GOT3 (cell line): ENCODE results near the gene CD22.

ENCODE experiments used
- DNase-seq: peaks from one replicate; lab custom pipeline; 2025; ENCODE audit warnings: mixed read lengths; lab: John Stamatoyannopoulos, UW

Gene CD22

DNA sequence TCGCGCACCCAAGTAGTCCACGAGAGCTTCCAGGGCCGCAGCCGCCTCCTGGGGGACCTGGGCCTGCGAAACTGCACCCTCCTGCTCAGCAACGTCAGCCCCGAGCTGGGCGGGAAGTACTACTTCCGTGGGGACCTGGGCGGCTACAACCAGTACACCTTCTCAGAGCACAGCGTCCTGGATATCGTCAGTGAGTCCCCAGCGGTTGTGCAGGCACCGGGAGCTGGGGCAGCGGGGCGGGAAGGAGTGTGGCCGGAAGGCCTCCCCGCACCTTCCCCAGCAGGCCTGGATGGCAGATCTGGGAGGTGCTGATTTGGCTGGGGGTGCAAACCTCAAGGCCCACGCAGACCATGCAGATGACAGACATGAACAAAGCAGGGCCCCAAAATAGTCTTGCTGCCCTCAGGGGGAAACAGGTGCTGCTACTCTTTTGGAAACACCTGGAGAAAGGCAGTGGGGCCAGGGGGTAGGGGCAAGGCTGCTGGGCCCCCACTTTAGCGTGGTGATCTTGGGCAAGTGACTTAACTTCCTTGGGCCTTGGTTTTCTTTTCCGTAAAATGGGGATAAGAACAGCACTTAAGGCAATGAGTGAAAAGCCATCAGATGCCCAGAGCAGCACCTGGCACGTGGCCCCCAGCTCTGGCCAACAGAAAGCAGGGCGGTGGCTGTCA, 33.1 kb upstream of the CD22 start:
- DNase-seq, result no peak

DNA sequence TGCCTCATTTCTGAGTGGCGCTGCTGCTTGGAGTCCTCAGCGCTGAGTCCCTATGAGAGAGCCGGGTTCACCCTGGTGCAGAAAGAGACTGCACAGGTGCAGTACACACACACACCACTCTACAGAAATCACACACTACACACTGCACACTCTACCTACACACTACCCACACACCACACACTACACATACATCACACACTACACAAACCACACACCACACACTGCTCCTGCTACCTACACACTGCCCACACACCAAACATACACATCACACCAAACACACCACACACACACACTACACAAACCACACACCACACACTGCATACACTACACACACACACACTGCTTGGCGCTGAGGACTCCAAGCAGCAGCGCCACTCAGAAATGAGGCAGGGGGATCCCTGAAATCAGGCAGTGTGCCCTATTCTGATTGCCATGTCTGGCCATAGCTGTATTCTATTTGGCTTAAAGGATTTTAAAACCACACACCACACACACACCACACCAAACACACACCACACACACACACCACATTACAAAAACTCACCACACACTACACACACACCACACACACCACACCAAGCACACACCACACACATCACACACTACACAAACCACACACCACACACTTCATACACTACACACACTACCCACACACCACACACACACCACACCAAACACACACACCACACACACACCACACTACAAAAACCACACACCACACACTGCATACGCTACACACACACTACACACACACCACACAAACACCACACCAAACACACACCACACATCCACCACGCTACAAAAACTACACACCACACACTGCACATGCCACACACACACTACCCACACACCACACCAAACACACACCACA, 32.1 kb upstream of the CD22 start:
- DNase-seq, result no peak

DNA sequence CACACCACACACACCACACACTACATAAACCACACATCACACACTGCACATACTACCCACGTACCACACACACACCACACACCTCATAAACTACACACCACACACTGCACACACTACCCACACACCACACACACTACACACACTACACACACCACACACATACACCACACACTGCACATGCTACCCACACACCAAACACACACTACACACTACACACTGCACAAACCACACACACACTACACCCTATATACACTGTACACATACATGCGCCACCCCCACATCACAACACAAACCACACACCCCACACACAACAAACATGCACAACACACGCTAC, 31.5 kb upstream of the CD22 start:
- DNase-seq, result no peak

DNA sequence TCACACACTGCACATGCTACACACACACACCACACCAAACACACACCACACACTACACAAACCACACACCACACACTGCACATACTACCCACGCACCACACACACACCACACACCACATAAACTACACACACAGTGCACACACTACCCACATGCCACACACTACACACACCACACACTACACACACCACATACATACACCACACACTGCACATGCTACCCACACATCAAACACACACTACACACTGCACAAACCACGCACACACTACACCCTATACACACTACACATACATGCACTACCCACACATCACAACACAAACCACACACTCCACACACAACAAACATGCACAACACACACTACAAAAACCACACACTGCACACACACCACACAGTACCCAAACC, 31.1 kb upstream of the CD22 start:
- DNase-seq, result no peak

DNA sequence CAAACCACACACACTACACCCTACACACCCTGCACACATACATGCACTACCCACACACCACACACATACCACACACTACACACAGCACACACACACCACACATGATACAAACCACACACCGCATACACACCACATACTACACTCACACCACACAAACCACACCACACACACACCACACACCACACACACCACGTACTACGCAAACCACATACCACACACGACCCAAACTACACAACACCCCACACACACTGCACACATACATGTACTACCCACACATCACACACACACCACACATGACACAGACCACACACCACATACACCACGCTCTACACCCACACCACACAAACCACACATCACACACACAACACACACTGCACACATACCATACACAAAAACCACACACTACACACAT, 30.4 kb upstream of the CD22 start:
- DNase-seq, result no peak

DNA sequence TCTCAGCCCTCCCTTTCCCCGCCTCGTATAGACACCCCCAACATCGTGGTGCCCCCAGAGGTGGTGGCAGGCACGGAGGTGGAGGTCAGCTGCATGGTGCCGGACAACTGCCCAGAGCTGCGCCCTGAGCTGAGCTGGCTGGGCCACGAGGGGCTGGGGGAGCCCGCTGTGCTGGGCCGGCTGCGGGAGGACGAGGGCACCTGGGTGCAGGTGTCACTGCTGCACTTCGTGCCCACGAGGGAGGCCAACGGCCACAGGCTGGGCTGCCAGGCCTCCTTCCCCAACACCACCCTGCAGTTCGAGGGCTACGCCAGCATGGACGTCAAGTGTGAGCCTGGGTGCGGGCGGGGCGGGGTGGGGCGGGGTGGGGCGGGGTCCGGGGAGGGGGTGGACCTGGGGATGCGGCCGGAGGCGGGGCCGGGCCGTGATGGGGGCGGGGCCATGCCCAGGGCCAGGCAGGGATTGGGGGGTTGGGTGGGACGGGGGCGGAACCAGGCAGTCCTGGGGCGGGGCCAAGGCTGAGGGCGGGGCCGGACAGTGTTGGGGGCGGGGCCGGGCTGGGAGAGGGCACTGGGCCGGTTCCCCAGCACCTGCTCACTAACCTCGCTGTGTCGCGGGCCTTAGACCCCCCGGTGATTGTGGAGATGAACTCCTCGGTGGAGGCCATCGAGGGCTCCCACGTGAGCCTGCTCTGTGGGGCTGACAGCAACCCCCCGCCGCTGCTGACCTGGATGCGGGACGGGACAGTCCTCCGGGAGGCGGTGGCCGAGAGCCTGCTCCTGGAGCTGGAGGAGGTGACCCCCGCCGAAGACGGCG, 29.3 kb upstream of the CD22 start:
- DNase-seq, result no peak

DNA sequence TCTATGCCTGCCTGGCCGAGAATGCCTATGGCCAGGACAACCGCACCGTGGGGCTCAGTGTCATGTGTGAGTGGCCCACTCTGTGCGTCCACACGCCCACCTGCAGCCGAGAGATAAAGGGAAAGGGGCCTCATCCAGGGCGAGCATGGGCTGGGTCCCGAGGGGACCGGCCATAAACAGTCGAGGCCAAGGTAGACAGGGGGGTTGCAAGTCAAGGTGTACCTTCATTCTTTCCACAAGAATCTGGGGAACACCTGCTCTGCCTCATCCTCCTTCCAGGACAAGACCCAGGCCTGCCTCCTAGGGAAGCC, 28.7 kb upstream of the CD22 start:
- DNase-seq, result no peak

DNA sequence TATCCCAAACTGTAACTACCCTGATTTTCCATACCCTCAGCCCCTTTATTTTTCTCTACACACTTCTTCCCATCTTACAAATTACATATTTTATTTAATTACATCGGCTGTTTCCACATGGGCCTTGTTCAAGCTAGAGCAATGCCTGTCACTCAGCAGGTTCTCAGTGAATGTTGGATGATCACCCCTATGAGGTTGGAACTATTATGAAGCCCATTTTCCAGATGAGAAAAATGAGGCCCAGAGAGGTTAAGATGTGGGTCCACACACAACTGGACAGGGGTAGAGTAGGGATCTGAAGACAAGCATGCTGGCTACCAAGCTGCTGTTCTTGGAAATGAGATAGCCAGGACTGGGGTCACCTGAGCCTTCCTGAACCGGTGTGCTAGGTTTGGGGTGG, 27.0 kb upstream of the CD22 start:
- no peak for DNase-seq

DNA sequence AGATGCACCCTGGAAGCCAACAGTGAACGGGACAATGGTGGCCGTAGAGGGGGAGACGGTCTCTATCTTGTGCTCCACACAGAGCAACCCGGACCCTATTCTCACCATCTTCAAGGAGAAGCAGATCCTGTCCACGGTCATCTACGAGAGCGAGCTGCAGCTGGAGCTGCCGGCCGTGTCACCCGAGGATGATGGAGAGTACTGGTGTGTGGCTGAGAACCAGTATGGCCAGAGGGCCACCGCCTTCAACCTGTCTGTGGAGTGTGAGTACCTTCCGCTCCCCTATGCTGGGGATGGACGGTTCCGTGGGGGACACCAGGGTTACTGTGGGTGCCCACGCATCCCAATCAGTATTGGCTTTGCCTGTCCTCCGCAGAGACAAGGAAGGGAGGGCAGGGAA, 26.5 kb upstream of the CD22 start:
- DNase-seq, result no peak

DNA sequence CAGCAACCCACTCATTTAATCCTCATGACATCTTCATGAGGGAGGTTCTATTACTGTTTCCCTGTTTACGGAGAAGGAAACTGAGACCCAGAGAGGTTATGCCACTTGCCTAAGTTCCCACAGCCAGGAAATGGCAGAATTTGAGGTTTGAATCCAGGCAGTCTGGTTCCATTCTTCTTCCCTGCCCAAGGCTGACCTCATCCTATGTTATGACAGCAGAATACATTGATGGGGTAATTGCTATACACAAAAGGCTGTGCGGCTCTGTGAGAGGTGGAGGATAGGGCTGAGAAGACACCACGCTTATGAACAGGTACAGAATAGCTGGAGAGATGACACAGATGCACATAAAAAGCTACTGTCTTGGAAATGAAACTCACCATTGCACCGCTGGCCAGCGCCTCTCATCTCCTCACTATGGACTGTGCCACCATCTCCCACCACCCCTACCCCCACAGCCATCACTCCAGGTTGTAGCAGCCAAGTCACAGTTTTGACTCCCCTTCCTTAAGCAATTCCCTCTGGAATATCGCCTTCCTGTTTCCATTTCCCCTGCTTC, 25.6 kb upstream of the CD22 start:
- no peak for DNase-seq

DNA sequence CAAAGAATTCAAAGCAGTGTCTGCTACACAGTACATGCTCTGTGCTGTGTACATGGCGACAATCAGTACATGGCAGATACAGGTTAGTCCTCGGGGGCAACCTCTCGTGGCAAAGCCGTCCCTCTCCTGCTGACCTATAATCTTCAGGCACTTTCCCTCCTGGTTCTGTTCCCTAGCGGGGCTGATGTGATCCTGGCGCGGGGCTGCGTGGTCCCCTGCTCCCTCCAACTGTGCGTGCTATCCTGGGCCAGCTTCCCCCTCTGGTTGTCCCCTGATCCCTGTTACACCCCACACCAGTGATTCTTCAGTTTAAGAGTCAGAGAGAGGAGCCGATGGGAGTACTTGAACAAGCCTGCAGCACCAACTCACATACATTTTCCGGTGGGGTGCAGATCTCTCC, 25.0 kb upstream of the CD22 start:
- no peak for DNase-seq

DNA sequence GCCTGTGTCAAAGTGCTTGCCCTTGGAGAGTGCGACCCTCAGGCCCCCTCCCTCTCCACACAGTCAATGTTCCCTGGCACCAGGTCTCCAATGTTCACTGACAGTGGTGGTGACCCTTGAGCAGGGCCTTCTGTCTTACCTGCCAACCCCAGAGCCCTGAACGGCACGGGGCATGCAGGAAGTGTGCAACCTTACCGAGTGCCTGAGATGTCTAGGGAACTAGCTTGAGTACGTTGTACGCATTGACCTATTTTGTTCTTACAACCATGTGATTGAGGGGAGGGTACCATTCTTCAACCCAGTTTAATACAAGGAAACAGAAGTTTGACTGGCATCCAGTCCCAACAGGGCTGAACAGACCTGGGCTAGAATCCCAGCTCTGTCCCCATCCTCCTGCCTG, 23.8 kb upstream of the CD22 start:
- DNase-seq, result no peak

DNA sequence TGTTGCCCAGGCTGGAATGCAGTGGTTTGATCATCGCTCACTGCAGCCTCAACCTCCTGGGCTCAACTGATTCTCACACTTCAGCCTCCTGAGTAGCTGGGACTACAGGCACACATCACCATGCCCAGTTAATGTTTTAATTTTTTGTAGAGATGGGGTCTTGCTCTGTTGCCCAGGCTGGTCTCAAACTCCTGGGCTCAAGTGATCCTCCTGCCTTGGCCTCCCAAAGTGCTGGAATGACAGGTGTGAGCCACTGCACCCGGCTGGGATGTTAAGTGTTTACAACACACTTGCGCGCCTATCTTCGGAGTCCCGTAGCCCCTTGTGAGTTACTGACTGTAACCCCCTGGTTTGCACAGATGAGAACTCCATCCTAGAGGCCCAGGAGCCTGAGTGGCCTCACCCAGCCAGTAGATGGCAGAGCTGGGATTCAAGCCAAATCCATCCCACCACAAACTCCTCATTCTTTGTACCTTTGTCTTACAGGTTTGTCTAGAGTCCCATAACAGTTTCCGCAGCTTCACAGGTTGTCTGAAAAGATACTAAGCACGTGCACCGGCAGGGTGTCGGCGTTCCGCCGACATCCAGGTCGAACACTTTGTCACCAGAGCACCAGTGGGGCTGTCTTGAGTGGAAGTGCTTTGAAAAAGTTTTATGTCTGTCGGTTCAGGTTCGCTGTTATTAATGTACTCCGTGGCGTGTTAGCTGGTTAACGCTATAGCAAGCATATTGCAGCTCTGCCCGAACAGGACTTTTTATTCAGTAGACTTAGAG, 22.3 kb upstream of the CD22 start:
- no peak for DNase-seq

DNA sequence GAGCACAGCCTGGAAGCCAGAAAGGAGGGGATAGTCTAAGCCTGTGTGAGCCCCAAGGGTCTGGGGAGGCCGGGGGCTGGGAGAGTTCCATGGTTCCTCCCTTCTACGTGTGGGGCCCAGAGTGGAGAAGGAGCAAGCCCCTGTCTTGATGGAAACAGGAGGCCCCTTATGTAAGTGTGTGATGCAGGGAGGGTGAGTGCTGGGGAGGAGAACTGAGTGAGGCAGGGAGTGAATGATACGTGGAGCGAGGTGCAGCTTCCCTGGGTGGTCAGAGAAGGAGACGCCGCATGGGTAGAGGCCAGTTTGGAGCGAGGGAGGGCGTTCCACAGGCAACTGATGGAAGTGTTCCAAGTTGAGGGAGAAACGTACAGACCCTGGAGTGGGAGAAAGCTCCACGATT, 21.1 kb upstream of the CD22 start:
- DNase-seq, result no peak

DNA sequence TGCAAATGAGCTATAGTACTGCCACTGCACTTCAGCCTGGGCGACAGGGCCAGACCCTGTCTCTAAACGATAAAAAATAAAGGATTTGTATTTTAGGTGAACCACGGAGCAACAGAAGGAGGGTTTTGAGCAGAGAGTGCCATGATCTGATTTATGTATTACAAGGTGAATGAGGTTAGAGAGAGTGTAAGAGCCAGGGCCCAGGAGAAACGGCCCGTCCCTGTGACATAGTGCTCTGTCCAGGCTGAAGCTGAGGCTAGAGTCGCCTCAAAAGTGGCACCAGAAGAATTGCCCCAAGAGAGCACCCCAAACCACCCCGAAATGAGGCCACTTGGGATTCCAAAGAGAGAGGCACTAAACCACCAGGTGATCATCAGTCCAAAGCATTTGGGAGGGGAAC, 20.1 kb upstream of the CD22 start:
- no peak for DNase-seq

DNA sequence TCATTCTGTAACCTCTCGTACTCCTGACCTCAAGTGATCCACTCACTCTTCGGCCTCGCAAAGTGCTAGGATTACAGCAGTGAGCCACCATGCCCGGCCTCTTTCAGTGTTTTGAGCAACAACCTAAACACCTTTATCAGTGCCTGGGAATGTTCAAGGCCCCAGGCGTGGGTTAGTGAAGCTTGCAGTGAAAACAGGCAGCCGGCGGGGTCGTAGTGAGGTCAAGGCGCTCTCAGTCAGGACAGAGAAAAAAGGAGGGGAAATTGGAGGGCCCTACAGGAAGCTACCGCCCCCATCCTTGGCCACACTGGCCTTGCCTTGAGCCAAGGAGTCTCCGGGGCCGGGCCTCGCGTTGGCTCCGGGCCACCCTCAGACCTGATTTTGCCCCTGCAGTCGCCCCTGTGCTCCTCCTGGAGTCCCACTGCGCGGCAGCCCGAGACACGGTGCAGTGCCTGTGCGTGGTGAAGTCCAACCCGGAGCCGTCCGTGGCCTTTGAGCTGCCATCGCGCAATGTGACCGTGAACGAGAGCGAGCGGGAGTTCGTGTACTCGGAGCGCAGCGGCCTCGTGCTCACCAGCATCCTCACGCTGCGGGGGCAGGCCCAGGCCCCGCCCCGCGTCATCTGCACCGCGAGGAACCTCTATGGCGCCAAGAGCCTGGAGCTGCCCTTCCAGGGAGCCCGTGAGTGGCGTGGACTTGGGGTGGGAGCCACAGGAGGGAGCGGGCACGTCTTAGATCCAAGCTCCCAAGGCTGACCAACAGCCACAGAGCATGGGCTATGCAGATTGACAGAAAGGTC, 19.3 kb upstream of the CD22 start:
- no peak for DNase-seq

DNA sequence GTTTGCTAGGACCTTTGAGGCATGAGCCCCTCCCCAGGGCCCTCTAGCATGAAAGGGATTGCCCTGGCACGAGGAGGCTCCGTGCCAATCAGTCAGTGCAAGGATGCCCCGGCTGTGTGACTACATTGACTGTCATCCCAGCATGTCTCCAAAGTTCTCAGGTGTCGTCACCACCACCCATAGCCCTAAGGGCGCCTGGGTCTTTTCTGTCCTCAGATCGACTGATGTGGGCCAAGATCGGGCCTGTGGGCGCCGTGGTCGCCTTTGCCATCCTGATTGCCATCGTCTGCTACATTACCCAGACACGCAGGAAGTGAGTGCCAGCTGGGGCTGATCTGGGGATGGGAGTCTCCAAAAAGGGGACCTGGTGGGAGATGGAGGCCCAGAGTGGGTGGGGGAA, 18.7 kb upstream of the CD22 start:
- no peak for DNase-seq

DNA sequence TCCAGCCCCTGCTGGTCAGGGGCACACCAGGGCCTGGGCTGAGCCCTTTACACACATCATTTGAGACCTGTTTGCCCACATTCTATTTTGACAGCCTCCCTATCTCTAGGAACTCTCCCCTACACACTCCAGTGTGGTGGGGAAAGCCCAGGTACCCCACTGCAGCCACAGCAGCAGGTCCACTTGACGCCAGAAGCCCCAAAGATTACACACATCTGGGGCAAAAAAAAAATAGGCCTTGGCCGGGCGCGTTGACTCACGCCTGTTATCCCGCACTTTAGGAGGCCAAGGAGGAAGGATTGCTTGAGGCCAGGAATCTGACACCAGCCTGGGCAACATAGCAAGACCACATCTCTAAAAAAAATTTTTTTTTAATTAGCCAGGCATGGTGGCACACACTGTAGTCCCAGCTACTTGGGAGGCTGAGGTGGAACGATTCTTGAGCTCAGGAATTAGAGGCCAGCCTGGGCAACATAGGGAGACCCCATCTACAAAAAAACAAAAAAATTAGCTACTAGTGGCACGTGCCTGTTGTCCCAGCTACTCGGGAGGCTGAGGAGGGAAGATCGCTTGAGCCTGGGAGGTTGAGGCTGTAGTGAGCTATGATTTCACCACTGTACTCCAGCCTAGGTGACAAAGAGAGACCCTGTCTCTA, 18.0 kb upstream of the CD22 start:
- no peak for DNase-seq

DNA sequence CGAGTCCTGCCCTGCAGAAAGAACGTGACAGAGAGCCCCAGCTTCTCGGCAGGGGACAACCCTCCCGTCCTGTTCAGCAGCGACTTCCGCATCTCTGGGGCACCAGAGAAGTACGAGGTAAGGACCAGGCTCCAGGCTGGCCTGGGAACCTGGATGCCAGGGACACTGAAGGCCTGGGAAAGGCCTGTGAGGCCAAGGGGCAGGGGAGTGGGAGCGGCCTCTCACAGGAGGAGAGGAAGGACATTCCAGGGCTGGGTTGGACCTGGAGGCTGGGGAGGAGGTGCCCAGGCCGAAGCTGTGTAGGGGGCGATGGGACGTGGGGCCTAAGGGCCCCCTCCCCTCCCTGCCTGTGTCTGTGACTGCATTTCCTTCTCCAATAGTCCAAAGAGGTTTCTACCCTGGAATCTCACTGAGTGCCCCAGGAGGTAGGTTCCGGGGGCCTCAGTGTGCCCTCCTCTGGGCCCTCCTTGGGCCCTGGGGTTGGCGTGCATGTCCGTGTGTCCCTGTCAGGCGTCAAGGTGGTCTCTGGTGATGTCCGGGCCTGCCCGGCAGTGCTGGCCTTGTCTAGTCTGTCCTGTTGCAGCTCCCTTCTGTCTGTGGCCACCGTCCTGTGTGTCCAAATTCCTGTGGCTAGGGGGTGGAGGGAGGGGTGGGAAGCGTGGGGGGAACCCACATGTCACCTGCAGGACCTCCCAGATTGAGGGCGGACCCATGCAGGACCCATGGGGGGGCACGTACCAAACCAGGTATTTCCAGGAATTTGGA, 16.9 kb upstream of the CD22 start:
- no peak for DNase-seq

DNA sequence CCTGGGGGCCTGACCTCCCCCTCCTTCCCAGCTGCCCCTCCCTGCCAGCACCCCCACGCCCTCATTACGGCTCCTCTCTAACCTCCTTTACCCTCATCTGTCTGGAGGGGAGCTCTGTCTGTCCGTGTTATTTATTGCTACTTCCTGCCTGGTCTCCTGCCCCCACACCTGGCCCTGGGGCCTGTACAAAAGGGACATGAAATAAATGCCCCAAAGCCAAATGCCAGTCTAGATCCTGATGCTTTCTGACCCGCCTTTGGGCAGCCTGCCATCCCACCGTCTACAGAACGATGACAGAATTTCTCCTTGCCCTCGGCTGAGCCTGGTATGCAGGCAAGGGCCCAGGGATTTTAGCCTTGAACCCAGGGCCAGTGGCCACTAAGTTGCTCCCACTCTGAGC, 15.4 kb upstream of the CD22 start:
- no peak for DNase-seq
